ENCODE results near the gene RCOR2.

RCOR2 gene

GRCh38 chr11:63907808-63908530 lies 9.0 kb downstream of the RCOR2 start:
- DNase-seq (ENCODE audit: low spot score), result no peak

- no peak for DNase-seq (ENCODE audit: low spot score)
Observed at GRCh38 chr11:63907063-63907462, 9.9 kb downstream of the RCOR2 start.

GRCh38 chr11:63906585-63906984 lies 10.4 kb downstream of the RCOR2 start:
- DNase-seq (ENCODE audit: low spot score), result no peak

- DNase-seq (ENCODE audit: low spot score), result no peak
Observed at GRCh38 chr11:63906087-63906486, 10.9 kb downstream of the RCOR2 start.

- DNase-seq (ENCODE audit: low spot score), result no peak
Observed at GRCh38 chr11:63905179-63905578, 11.8 kb downstream of the RCOR2 start.

GRCh38 chr11:63904743-63905142 lies 12.2 kb downstream of the RCOR2 start:
- DNase-seq (ENCODE audit: low spot score), result no peak

- DNase-seq (ENCODE audit: low spot score), result no peak
Observed at GRCh38 chr11:63903884-63904283, 13.1 kb downstream of the RCOR2 start.

GRCh38 chr11:63901660-63902059 lies 15.3 kb downstream of the RCOR2 start:
- no peak for DNase-seq (ENCODE audit: low spot score)

GRCh38 chr11:63897459-63898146 lies 19.4 kb downstream of the RCOR2 start:
- DNase-seq (ENCODE audit: low spot score), result no peak

GRCh38 chr11:63896071-63896470 lies 20.9 kb downstream of the RCOR2 start:
- DNase-seq (ENCODE audit: low spot score), result no peak

- DNase-seq (ENCODE audit: low spot score), result no peak
Observed at GRCh38 chr11:63893355-63893754, 23.6 kb downstream of the RCOR2 start.

- DNase-seq (ENCODE audit: low spot score), result no peak
Observed at GRCh38 chr11:63892228-63892627, 24.7 kb downstream of the RCOR2 start.

- DNase-seq (ENCODE audit: low spot score), result no peak
Observed at GRCh38 chr11:63890368-63890767, 26.6 kb downstream of the RCOR2 start.

- no peak for DNase-seq (ENCODE audit: low spot score)
Observed at GRCh38 chr11:63889344-63889743, 27.6 kb downstream of the RCOR2 start.

- no peak for DNase-seq (ENCODE audit: low spot score)
Observed at GRCh38 chr11:63888170-63889086, 28.5 kb downstream of the RCOR2 start.

- DNase-seq (ENCODE audit: low spot score), result no peak
Observed at GRCh38 chr11:63887386-63887999, 29.5 kb downstream of the RCOR2 start.

GRCh38 chr11:63884196-63884932 lies 32.6 kb downstream of the RCOR2 start:
- no peak for DNase-seq (ENCODE audit: low spot score)

- DNase-seq (ENCODE audit: low spot score), result no peak
Observed at GRCh38 chr11:63883791-63884190, 33.2 kb downstream of the RCOR2 start.

GRCh38 chr11:63882555-63883242 lies 34.3 kb downstream of the RCOR2 start:
- DNase-seq (ENCODE audit: low spot score), result no peak

- DNase-seq (ENCODE audit: low spot score), result no peak
Observed at GRCh38 chr11:63880403-63880790, 36.6 kb downstream of the RCOR2 start.

Data from left forelimb (tissue), 1 donor.